GM13976 (cell line): ENCODE results near the gene RELCH.

Source experiments
- DNase-seq: peaks from one replicate; pipeline ENCODE4 v3.0.0; 2012; ENCODE audit warnings: low spot score
- in situ Hi-C: fragments of 300-500 bp; cut with MboI; formaldehyde crosslinking; loops from one replicate; pipeline ENCODE4 v1.12.0; 2022; ENCODE audit warnings: low sequenced_read_pairs, mixed read lengths, inconsistent platforms; ENCODE audit not compliant: unreplicated experiment
- TF ChIP-seq, protein P1 (sequence below): IDR thresholded peaks from 2 replicates; pipeline ENCODE4 v1.5.1; 2012; ENCODE audit warnings: borderline replicate concordance, mild to moderate bottlenecking; ENCODE audit not compliant: insufficient read depth; ENCODE audit errors: extremely low read depth, missing control alignments, control extremely low read depth

Gene RELCH

GRCh38 chr18:62324917-62325805 lies 138.1 kb downstream of the RELCH start, which contains the start of gene TNFRSF11A:
TNFRSF11A (plus strand) TSS chr18:62325310; CDS start chr18:62325353, 43 bp downstream.
- DNase-seq = peak; percentile 88
- in situ Hi-C loops = no loop called here
- TF ChIP-seq, protein P1, sequence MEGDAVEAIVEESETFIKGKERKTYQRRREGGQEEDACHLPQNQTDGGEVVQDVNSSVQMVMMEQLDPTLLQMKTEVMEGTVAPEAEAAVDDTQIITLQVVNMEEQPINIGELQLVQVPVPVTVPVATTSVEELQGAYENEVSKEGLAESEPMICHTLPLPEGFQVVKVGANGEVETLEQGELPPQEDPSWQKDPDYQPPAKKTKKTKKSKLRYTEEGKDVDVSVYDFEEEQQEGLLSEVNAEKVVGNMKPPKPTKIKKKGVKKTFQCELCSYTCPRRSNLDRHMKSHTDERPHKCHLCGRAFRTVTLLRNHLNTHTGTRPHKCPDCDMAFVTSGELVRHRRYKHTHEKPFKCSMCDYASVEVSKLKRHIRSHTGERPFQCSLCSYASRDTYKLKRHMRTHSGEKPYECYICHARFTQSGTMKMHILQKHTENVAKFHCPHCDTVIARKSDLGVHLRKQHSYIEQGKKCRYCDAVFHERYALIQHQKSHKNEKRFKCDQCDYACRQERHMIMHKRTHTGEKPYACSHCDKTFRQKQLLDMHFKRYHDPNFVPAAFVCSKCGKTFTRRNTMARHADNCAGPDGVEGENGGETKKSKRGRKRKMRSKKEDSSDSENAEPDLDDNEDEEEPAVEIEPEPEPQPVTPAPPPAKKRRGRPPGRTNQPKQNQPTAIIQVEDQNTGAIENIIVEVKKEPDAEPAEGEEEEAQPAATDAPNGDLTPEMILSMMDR = peak; percentile 56

GRCh38 chr18:62325806-62326645 lies 139.0 kb downstream of the RELCH start:
- TF ChIP-seq, protein P1 = no peak
- in situ Hi-C loops = no loop called here
- DNase-seq = peak; percentile 46

- TF ChIP-seq, protein P1 = no peak
- DNase-seq = no peak
- in situ Hi-C loops = no loop called here
These were observed 139.7 kb downstream of the RELCH start for GRCh38 chr18:62326646-62327348.

- TF ChIP-seq, protein P1 = no peak
- DNase-seq = no peak
- in situ Hi-C loops = no loop called here
These were observed 140.9 kb downstream of the RELCH start for GRCh38 chr18:62327977-62328376.

DNA sequence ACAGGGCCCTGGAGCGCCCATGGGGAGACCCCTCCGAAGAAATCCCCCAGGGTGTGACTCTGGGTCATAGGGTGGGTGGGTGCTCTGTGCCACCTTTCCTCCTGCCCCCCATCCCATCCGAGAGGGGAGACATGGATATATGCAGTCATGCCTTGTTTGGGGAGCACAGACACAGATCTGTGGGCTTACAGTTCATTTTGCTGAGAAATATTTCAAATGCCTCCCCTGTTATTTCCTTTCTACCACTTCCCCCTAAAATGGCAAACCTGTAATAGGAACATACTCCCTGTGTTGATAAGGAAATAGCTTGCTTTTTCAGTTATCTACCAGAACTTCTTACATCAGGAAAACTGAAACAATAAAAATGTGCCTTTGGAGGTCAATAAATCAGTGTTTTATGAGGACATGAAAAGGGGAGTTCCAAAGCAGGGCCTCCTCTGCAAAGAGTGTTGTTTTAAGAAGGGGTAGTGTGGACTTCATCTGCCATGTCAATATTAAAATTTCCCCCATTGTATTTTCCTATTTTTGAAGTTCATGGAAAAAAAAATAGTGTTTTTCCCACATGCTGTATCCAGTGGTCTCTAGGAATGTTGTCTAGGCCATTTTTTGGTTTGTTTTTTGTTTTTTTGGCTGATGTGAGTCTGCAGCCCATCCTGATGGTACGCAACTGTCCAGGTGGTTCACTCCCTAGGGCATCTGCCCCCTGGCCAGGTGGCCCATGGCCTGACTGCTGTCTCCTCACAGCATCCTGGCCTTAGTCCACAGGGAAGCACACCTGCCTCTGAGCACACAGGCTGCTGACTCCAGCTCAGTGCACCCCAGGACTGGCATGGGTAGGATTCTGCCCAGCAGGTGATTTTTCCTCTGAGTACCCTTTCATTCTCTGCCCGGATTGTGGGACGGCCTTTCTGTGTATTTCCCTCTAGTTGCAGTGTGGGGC lies 141.8 kb downstream of the RELCH start:
- in situ Hi-C loops = no loop called here
- DNase-seq = no peak

More for the DNA sequence above, 141.8 kb downstream of the RELCH start:
- TF ChIP-seq, protein P1 = no peak
